ENCODE results near the gene SERPINB10. TPM values are rescaled to one million over a fixed set of nuclear protein-coding genes. Genes with fewer than 3 reads are reported as not detected.

SERPINB10 gene
- total RNA-seq, 1 experiment from 2014 or later, result 1.5 TPM

DNA sequence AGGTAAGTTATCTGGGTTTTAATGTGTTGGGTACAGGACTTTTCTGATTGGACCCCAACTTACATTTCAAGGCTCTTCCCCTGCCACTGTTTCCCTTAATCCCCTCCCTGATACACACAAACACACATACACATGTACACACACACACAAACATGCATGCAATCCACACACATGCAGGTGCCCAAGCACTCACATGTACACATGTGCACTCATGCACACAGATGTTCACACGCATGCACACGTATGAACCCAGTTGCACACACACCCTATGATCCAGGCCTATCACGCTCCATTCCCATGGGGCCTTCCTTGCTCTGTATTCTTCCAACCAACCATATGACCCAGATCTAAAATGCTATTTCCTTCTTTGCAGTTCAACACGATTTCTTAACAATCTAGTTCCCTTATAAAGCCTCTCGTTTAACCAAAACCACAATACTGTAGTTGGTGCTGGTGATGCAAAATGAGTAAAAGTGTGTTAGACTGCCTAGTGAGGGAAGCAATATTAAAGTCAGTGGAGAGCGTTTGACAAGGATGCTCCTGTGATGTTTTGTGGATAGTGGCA is 73.2 kb downstream of the SERPINB10 start:
- DNase-seq (ENCODE audit: low read depth), result no peak

DNA sequence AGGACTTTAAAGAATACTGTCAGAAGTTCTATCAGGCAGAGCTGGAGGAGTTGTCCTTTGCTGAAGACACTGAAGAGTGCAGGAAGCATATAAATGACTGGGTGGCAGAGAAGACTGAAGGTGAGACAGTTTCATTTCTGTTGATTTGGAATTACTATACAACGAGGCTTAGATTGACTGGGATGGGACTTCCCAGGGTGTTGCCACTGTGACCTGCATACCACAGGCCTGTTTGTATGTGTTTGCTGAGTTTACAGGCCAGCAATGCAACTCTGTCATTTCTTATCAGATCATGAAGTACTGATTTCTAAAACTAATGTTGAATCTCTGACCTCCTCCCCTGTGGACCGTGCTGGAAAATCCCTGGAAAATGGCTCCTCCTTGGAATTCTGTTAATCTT is 74.0 kb downstream of the SERPINB10 start:
- DNase-seq (ENCODE audit: low read depth), result no peak

DNA sequence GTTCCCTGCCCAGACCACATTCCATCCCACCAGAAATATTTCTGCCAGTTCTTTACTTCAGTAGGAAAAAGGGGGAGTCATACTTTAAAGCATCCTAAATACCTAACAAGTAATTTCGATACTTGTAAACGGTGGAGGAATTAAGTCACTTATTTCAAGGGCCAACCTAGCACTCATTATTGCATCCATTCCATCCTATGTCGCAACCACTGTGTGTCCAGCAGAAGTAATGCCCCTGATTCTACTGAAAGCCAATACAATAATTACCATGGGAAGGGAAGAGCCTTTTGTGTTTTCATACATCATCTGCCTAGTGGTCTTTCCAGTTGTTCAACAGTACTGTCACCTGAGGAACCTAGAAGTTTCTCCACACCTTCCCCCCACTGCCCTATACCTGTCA is 74.6 kb downstream of the SERPINB10 start:
- DNase-seq (ENCODE audit: low read depth), result no peak

Other genes with a start within 250 kb of the SERPINB10 start
- gene SERPINB3, start 246.1 kb upstream of the SERPINB10 start, total RNA-seq (2014; rRNA removed; shearing (Covaris generic)), result not detected in 2 replicates
- gene SERPINB11, start 205.0 kb upstream of the SERPINB10 start, total RNA-seq (2014; rRNA removed; shearing (Covaris generic)), result not detected in 2 replicates
- 1.4 and 1.7 TPM in 2 replicates for gene SERPINB7, start 132.5 kb upstream of the SERPINB10 start, total RNA-seq (2014; rRNA removed; shearing (Covaris generic))
- gene SERPINB2, start 20.3 kb upstream of the SERPINB10 start, total RNA-seq (2014; rRNA removed; shearing (Covaris generic)), result 17.2 and 18.1 TPM in 2 replicates
- gene HMSD, start 41.3 kb downstream of the SERPINB10 start, total RNA-seq (2014; rRNA removed; shearing (Covaris generic)), result 0.06 TPM in 1 of 2 replicates, not detected in the other
- gene SERPINB8, start 62.1 kb downstream of the SERPINB10 start, total RNA-seq (2014; rRNA removed; shearing (Covaris generic)), result 29.9 and 37.6 TPM in 2 replicates
- not detected in 2 replicates for gene LINC00305, start 241.1 kb downstream of the SERPINB10 start, total RNA-seq (2014; rRNA removed; shearing (Covaris generic))

Data from Daoy (cell line).